Endothelial cell (in vitro differentiated cells): ENCODE data around the gene CORO6. TPM values are rescaled to one million over a fixed set of nuclear protein-coding genes. Genes with fewer than 3 reads are reported as not detected.

Experiments used
- DNase-seq: peaks from one replicate; pipeline ENCODE4 v3.0.0; 2021; ENCODE audit warnings: low spot score
- H3K27ac Mint-ChIP-seq: one replicate; pipeline ENCODE4 v1.8.0; 2021; ENCODE audit warnings: mixed read lengths, inconsistent platforms; ENCODE audit not compliant: unreplicated experiment
- H3K27me3 Mint-ChIP-seq: one replicate; pipeline ENCODE4 v1.8.0; 2021; ENCODE audit warnings: mild to moderate bottlenecking, moderate library complexity, mixed read lengths, inconsistent platforms; ENCODE audit not compliant: unreplicated experiment
- H3K36me3 Mint-ChIP-seq: one replicate; pipeline ENCODE4 v1.8.0; 2021; ENCODE audit warnings: mild to moderate bottlenecking, low read depth, mixed read lengths, inconsistent platforms; ENCODE audit not compliant: unreplicated experiment
- H3K4me1 Mint-ChIP-seq: one replicate; pipeline ENCODE4 v1.8.0; 2021; ENCODE audit warnings: mild to moderate bottlenecking, mixed read lengths, inconsistent platforms; ENCODE audit not compliant: unreplicated experiment
- H3K4me3 Mint-ChIP-seq: one replicate; pipeline ENCODE4 v1.8.0; 2021; ENCODE audit warnings: mild to moderate bottlenecking, mixed read lengths, inconsistent platforms; ENCODE audit not compliant: unreplicated experiment
- H3K9me3 Mint-ChIP-seq: one replicate; pipeline ENCODE4 v1.8.0; 2021; ENCODE audit warnings: mixed read lengths, inconsistent platforms; ENCODE audit not compliant: unreplicated experiment
- CTCF ChIP-seq: fragments of 200-600 bp; sonication (generic); IDR thresholded peaks from one replicate; pipeline ENCODE4 v1.5.0; 2021; ENCODE audit warnings: antibody characterized with exemption; ENCODE audit not compliant: unreplicated experiment
- total RNA-seq: library from RNA; stranded (reverse); fragmentation: NEBNext Ultra II Directional; extraction: Animal tissue kit (Norgen Biotek cat#: 25700); gene quantifications from one replicate; pipeline ENCODE4 v1.2.1, GENCODE V29; 2021; ENCODE audit not compliant: unreplicated experiment

CORO6 gene
- total RNA-seq, 1 donor from 2014 or later: 13.0 TPM

GRCh38 chr17:29582772-29583171 lies 39.9 kb downstream of the CORO6 start:
- peaks cover 25% of the 10 kb centered on the region for H3K27me3 Mint-ChIP-seq
- no peak overlapping the region for H3K27ac Mint-ChIP-seq
- DNase-seq: no peak
- no peaks in the 10 kb centered on the region for H3K9me3 Mint-ChIP-seq
- H3K4me1 Mint-ChIP-seq: peaks cover 36% of the 10 kb centered on the region
- H3K36me3 Mint-ChIP-seq: peaks cover 35% of the 10 kb centered on the region
- no peak for TF ChIP-seq CTCF
- H3K4me3 Mint-ChIP-seq: no peak overlapping the region

GRCh38 chr17:29582254-29582765 lies 40.4 kb downstream of the CORO6 start:
- DNase-seq: no peak
- Mint-ChIP-seq H3K36me3 (peaks cover 35% of the 10 kb centered on the region), H3K4me3 (no peak overlapping the region), H3K4me1 (peaks cover 31% of the 10 kb centered on the region), H3K27ac (no peak overlapping the region), H3K9me3 (no peaks in the 10 kb centered on the region), H3K27me3 (peaks cover 25% of the 10 kb centered on the region)
- no peak for TF ChIP-seq CTCF

- DNase-seq: no peak
- TF ChIP-seq CTCF: no peak
- H3K4me3 Mint-ChIP-seq: no peak overlapping the region
- peaks cover 26% of the 10 kb centered on the region for H3K27me3 Mint-ChIP-seq
- H3K27ac Mint-ChIP-seq: no peak overlapping the region
- peaks cover 35% of the 10 kb centered on the region for H3K36me3 Mint-ChIP-seq
- no peaks in the 10 kb centered on the region for H3K9me3 Mint-ChIP-seq
- peaks cover 30% of the 10 kb centered on the region for H3K4me1 Mint-ChIP-seq
Measured at GRCh38 chr17:29581583-29582253, 41.0 kb downstream of the CORO6 start.

GRCh38 chr17:29579866-29580771 lies 42.6 kb downstream of the CORO6 start:
- H3K27ac Mint-ChIP-seq: peak overlapping the region; percentile 54
- peaks cover 23% of the 10 kb centered on the region for H3K27me3 Mint-ChIP-seq
- no peaks in the 10 kb centered on the region for H3K9me3 Mint-ChIP-seq
- peak; percentile 75 for TF ChIP-seq CTCF
- peak; percentile 78 for DNase-seq
- H3K36me3 Mint-ChIP-seq: peaks cover 31% of the 10 kb centered on the region
- peaks cover 19% of the 10 kb centered on the region for H3K4me1 Mint-ChIP-seq
- H3K4me3 Mint-ChIP-seq: peak overlapping the region; percentile 65
